K562 (cell line): ENCODE measurements around the gene BMS1.

Experiments used
- EZH2 ChIP-seq: IDR thresholded peaks from 2 replicates; pipeline ENCODE4 v1.6.1; 2012; ENCODE audit warnings: low read depth, mild to moderate bottlenecking, inconsistent platforms, low read length, borderline replicate concordance
- GATAD2A ChIP-seq: fragments of 450-650 bp; IDR thresholded peaks from 2 replicates; pipeline ENCODE4 v1.6.1; 2017
- JUN ChIP-seq, 2 experiments: sonication (generic) in 1 of 2; formaldehyde crosslinking in 1 of 2; IDR thresholded peaks; 2 replicates each; pipeline versions ENCODE4 v1.6.1 to v1.8.0; 2012 to 2022; ENCODE audit warnings: borderline replicate concordance in 2 of 2, mild to moderate bottlenecking in 2 of 2, improper control_type of control experiment in 1 of 2, low read depth in 1 of 2, low read length in 1 of 2, missing genetic modification reagents in 1 of 2
- KDM4B ChIP-seq, 2 experiments: fragments of 450-650 bp in 1 of 2; sonication (generic) in 1 of 2; IDR thresholded peaks; 2 replicates each; pipeline ENCODE4 v1.6.1; 2016 to 2017; ENCODE audit warnings: borderline replicate concordance in 2 of 2, antibody characterized with exemption in 1 of 2, low read depth in 1 of 2, mild to moderate bottlenecking in 1 of 2
- SMARCB1 ChIP-seq: IDR thresholded peaks from 2 replicates; pipeline ENCODE4 v1.6.1; 2011; ENCODE audit warnings: improper control_type of control experiment, low read depth; ENCODE audit not compliant: insufficient read length
- SMARCC2 ChIP-seq: fragments of 450-650 bp; IDR thresholded peaks from 2 replicates; pipeline ENCODE4 v1.6.1; 2017; ENCODE audit warnings: antibody characterized with exemption, moderate library complexity, mild to moderate bottlenecking, low read depth
- STAT5B ChIP-seq: fragments of 250-450 bp; sonication (Bioruptor Pico); IDR thresholded peaks from 2 replicates; pipeline ENCODE4 v1.8.0; 2021; ENCODE audit warnings: mild to moderate bottlenecking, inconsistent platforms
- TAF1 ChIP-seq: IDR thresholded peaks from 2 replicates; pipeline ENCODE4 v1.6.1; 2011; ENCODE audit warnings: mild to moderate bottlenecking, low read length, moderate library complexity; ENCODE audit not compliant: insufficient read depth, control insufficient read depth, severe bottlenecking; ENCODE audit errors: extremely low read depth
- ZNF124 ChIP-seq: sonication (generic); formaldehyde crosslinking; IDR thresholded peaks from 2 replicates; pipeline ENCODE4 v1.8.1; 2022; ENCODE audit warnings: missing genetic modification reagents
- ZNF57 ChIP-seq: fragments of 450-650 bp; formaldehyde crosslinking; IDR thresholded peaks from 2 replicates; pipeline ENCODE4 v1.4.0; 2020; ENCODE audit warnings: mild to moderate bottlenecking, moderate library complexity
- TF ChIP-seq, protein P1 (sequence below), 3 experiments: IDR thresholded peaks in 2 of 3; conservative IDR thresholded peaks in 1 of 3; 2 replicates each; pipeline ENCODE4 v1.5.1; 2011 to 2012; ENCODE audit warnings: low read length in 3 of 3, mild to moderate bottlenecking in 3 of 3, control low read depth in 2 of 3, improper control_type of control experiment in 1 of 3, inconsistent platforms in 1 of 3, low read depth in 1 of 3, mixed read lengths in 1 of 3, moderate library complexity in 1 of 3; ENCODE audit not compliant: insufficient read depth in 2 of 3

DNA sequence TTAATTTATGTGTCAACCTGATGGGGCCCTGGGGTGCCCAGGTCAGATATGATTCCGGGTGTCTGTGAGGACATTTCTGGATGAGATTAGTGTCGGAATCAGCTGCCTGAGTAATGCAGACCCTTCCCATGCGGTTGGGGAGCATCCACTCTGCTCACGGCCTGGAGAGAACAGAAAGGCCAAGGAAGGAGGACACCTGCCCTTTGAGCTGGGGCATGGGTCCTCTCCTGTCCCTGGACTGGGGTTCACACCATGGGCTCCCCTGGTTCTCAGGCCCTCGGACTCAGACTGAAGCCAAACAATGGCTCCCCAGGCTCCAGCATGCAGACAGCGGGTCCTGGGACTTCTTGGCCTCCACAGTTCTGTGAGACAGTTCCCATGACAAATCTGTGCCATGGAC lies 94.3 kb downstream of the BMS1 start:
- TF ChIP-seq ZNF124 (CRISPR knock-in tag) (no peak), KDM4B (IDR thresholded peaks at IDR 0.05; ENCODE audit: borderline replicate concordance in 2 of 2, low read depth in 1 of 2) (no peak), STAT5B (no peak), ZNF57 (CRISPR knock-in tag) (no peak), SMARCB1 (no peak), EZH2 (no peak), JUN (IDR thresholded peaks at IDR 0.05; ENCODE audit: borderline replicate concordance, low read depth, low read length) (no peak), JUN (CRISPR knock-in tag; IDR thresholded peaks at IDR 0.05; ENCODE audit: borderline replicate concordance) (no peak), GATAD2A (no peak), TAF1 (no peak), SMARCC2 (no peak)
- TF ChIP-seq, protein P1, sequence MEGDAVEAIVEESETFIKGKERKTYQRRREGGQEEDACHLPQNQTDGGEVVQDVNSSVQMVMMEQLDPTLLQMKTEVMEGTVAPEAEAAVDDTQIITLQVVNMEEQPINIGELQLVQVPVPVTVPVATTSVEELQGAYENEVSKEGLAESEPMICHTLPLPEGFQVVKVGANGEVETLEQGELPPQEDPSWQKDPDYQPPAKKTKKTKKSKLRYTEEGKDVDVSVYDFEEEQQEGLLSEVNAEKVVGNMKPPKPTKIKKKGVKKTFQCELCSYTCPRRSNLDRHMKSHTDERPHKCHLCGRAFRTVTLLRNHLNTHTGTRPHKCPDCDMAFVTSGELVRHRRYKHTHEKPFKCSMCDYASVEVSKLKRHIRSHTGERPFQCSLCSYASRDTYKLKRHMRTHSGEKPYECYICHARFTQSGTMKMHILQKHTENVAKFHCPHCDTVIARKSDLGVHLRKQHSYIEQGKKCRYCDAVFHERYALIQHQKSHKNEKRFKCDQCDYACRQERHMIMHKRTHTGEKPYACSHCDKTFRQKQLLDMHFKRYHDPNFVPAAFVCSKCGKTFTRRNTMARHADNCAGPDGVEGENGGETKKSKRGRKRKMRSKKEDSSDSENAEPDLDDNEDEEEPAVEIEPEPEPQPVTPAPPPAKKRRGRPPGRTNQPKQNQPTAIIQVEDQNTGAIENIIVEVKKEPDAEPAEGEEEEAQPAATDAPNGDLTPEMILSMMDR (IDR thresholded peaks at IDR 0.05 in 2 of 3, conservative IDR thresholded peaks at IDR 0.05 in 1 of 3; ENCODE audit: insufficient read depth in 2 of 3, low read depth in 1 of 3, low read length in 3 of 3): no peak
